Nephron (organoid): ENCODE measurements around the gene FDPS.
A peak's percentile ranks its signal among the peaks of the same experiment; 100 is the strongest.
"Not testable (repeated sequence)": the region's sequence is repeated elsewhere in the genome, so short reads cannot be mapped to it uniquely, and the experiment has no call there.

Experiments used
- H3K27ac Mint-ChIP-seq, 3 experiments: 2 replicates each; pipeline ENCODE4 v1.8.0; 2020; ENCODE audit warnings: mixed read lengths in 3 of 3, mild to moderate bottlenecking in 2 of 3, moderate library complexity in 1 of 3
- H3K27me3 Mint-ChIP-seq: 2 replicates; pipeline ENCODE4 v1.8.0; 2021; ENCODE audit warnings: low read depth, mild to moderate bottlenecking, moderate library complexity, mixed read lengths
- H3K36me3 Mint-ChIP-seq: 2 replicates; pipeline ENCODE4 v1.8.0; 2020; ENCODE audit warnings: low read depth, mixed read lengths
- H3K4me1 Mint-ChIP-seq: 2 replicates; pipeline ENCODE4 v1.8.0; 2020; ENCODE audit warnings: mixed read lengths
- H3K4me3 Mint-ChIP-seq, 3 experiments: 2 replicates each; pipeline ENCODE4 v1.8.0; 2020; ENCODE audit warnings: mild to moderate bottlenecking in 3 of 3, mixed read lengths in 3 of 3, moderate library complexity in 2 of 3
- H3K9me3 Mint-ChIP-seq: 2 replicates; pipeline ENCODE4 v1.8.0; 2020; ENCODE audit warnings: mixed read lengths
- CTCF ChIP-seq, 3 experiments: fragments of 200-600 bp; sonication (generic); IDR thresholded peaks; one replicate each; pipeline ENCODE4 v1.5.0; 2021; ENCODE audit warnings: antibody characterized with exemption in 3 of 3; ENCODE audit not compliant: unreplicated experiment in 3 of 3

FDPS gene

GRCh38 chr1:155325603-155325893, 16.9 kb downstream of the FDPS start:
- Mint-ChIP-seq H3K27ac (peak overlapping the region in 2 of 3 experiments; percentile 6 to 45), H3K4me1 (peaks cover 21% of the 10 kb centered on the region)

GRCh38 chr1:155326020-155326526, 17.4 kb downstream of the FDPS start:
- Mint-ChIP-seq H3K36me3 (peaks cover 22% of the 10 kb centered on the region), H3K27me3 (no peaks in the 10 kb centered on the region), H3K9me3 (no peaks in the 10 kb centered on the region), H3K4me3 (peak overlapping the region; percentile 84 to 94 (median 94)), H3K27ac (peak overlapping the region in 2 of 3 experiments; percentile 6 to 45), H3K4me1 (peaks cover 17% of the 10 kb centered on the region)
- no peak for TF ChIP-seq CTCF (IDR thresholded peaks at IDR 0.05; ENCODE audit: unreplicated experiment in 3 of 3)

More at GRCh38 chr1:155325603-155325893, 16.9 kb downstream of the FDPS start:
- H3K4me3 Mint-ChIP-seq = peak overlapping the region; percentile 84 to 94 (median 94)
- TF ChIP-seq CTCF (IDR thresholded peaks at IDR 0.05; ENCODE audit: unreplicated experiment in 3 of 3) = no peak
- H3K9me3 Mint-ChIP-seq = no peaks in the 10 kb centered on the region
- H3K27me3 Mint-ChIP-seq = no peaks in the 10 kb centered on the region
- peaks cover 17% of the 10 kb centered on the region for H3K36me3 Mint-ChIP-seq

- no peak for TF ChIP-seq CTCF (IDR thresholded peaks at IDR 0.05; ENCODE audit: unreplicated experiment in 3 of 3)
- H3K4me1 Mint-ChIP-seq = peaks cover 17% of the 10 kb centered on the region
- H3K27ac Mint-ChIP-seq = no peak overlapping the region
- no peaks in the 10 kb centered on the region for H3K9me3 Mint-ChIP-seq
- no peaks in the 10 kb centered on the region for H3K27me3 Mint-ChIP-seq
- H3K36me3 Mint-ChIP-seq = peaks cover 26% of the 10 kb centered on the region
- peak overlapping the region in 1 of 3 experiments; percentile 94 for H3K4me3 Mint-ChIP-seq
These were observed 18.0 kb downstream of the FDPS start for GRCh38 chr1:155326631-155327037.

GRCh38 chr1:155327981-155328380, 19.3 kb downstream of the FDPS start:
- Mint-ChIP-seq H3K27ac (peak overlapping the region in 1 of 3 experiments; percentile 44), H3K9me3 (no peaks in the 10 kb centered on the region), H3K4me3 (peak overlapping the region in 2 of 3 experiments; percentile 26 to 64), H3K4me1 (peaks cover 9% of the 10 kb centered on the region), H3K36me3 (peaks cover 26% of the 10 kb centered on the region), H3K27me3 (no peaks in the 10 kb centered on the region)
- no peak for TF ChIP-seq CTCF (IDR thresholded peaks at IDR 0.05; ENCODE audit: unreplicated experiment in 3 of 3)

- H3K4me3 Mint-ChIP-seq, H3K27ac Mint-ChIP-seq, H3K4me1 Mint-ChIP-seq, H3K27me3 Mint-ChIP-seq, H3K9me3 Mint-ChIP-seq: not testable (repeated sequence)
- peaks cover 32% of the 10 kb centered on the region for H3K36me3 Mint-ChIP-seq
These were observed 20.2 kb downstream of the FDPS start for GRCh38 chr1:155328856-155329255.

GRCh38 chr1:155329980-155330598, 21.4 kb downstream of the FDPS start:
- no peak for TF ChIP-seq CTCF (IDR thresholded peaks at IDR 0.05; ENCODE audit: unreplicated experiment in 3 of 3)
- peaks cover 32% of the 10 kb centered on the region for H3K36me3 Mint-ChIP-seq
- H3K9me3 Mint-ChIP-seq = no peaks in the 10 kb centered on the region
- no peak overlapping the region for H3K4me3 Mint-ChIP-seq
- H3K27ac Mint-ChIP-seq = no peak overlapping the region
- H3K27me3 Mint-ChIP-seq = no peaks in the 10 kb centered on the region
- peaks cover 9% of the 10 kb centered on the region for H3K4me1 Mint-ChIP-seq
